Left ventricle myocardium inferior (tissue), 1 donor: ENCODE results near the gene SMG6. TPM values are rescaled to one million over a fixed set of nuclear protein-coding genes. Genes with fewer than 3 reads are reported as not detected.

ENCODE experiments used
- DNase-seq: peaks from one replicate; pipeline ENCODE4 v3.0.0-alpha.2; 2020
- H3K27ac ChIP-seq: fragments of 200-600 bp; replicated peaks from 2 replicates; pipeline ENCODE4 v1.8.0; 2021
- H3K27me3 ChIP-seq: fragments of 200-600 bp; 2 replicates; pipeline ENCODE4 v1.8.0; 2021; ENCODE audit warnings: low read depth
- H3K36me3 ChIP-seq: fragments of 200-600 bp; 2 replicates; pipeline ENCODE4 v1.8.0; 2021
- H3K4me1 ChIP-seq: fragments of 200-600 bp; 2 replicates; pipeline ENCODE4 v1.8.0; 2021
- H3K4me3 ChIP-seq: fragments of 200-600 bp; 2 replicates; pipeline ENCODE4 v1.8.0; 2021; ENCODE audit warnings: mild to moderate bottlenecking, moderate library complexity
- H3K9me3 ChIP-seq: fragments of 200-600 bp; replicated peaks from 2 replicates; pipeline ENCODE4 v1.8.0; 2021
- intact Hi-C: fragments of 100-400 bp; cut with micrococcal nuclease; formaldehyde crosslinking; loops from one replicate; pipeline ENCODE4 v1.11.0; 2022
- total RNA-seq: library from RNA; stranded (reverse); fragmentation: NEBNext Ultra II Directional; extraction: Animal tissue kit (Norgen Biotek cat#: 25700); gene quantifications from one replicate; pipeline ENCODE4 v1.2.1, GENCODE V29; 2021
- TF ChIP-seq, protein P1 (sequence below): fragments of 200-600 bp; IDR thresholded peaks from 2 replicates; pipeline ENCODE4 v1.8.0; 2021; ENCODE audit warnings: antibody characterized with exemption, mild to moderate bottlenecking, borderline replicate concordance
- donor health status: DM: no; HTN: yes; CAD: no; lungs with severe emphysema.

SMG6 gene
- total RNA-seq, 1 donor from 2014 or later = 22.1 TPM

DNA sequence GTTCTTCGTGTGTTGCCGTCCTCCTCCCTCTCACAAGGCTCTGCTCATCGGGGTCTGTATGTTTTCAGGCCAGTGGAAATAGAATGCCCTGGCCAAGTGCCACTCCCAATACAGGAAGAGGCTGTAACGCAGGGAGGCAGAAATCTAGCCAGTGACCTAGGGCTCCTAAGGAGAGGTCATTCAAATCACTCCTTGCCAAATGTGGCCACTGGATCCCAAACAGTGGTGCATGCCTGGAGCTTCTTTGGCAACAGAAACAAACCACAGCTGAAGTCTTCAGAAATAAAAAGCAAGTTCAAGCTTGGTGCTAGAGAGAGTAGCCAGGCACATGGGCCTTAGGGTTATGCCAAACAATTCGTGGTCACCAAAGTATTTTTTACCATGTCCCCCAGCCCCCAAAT, 66.1 kb downstream of the SMG6 start:
- DNase-seq = peak; percentile 55
- Histone ChIP-seq H3K4me3 (no peak overlapping the region), H3K9me3 (no peaks in the 10 kb centered on the region), H3K36me3 (peaks cover 6% of the 10 kb centered on the region), H3K27ac (peak overlapping the region; percentile 84), H3K27me3 (no peaks in the 10 kb centered on the region), H3K4me1 (peaks cover 65% of the 10 kb centered on the region)
- TF ChIP-seq, protein P1, sequence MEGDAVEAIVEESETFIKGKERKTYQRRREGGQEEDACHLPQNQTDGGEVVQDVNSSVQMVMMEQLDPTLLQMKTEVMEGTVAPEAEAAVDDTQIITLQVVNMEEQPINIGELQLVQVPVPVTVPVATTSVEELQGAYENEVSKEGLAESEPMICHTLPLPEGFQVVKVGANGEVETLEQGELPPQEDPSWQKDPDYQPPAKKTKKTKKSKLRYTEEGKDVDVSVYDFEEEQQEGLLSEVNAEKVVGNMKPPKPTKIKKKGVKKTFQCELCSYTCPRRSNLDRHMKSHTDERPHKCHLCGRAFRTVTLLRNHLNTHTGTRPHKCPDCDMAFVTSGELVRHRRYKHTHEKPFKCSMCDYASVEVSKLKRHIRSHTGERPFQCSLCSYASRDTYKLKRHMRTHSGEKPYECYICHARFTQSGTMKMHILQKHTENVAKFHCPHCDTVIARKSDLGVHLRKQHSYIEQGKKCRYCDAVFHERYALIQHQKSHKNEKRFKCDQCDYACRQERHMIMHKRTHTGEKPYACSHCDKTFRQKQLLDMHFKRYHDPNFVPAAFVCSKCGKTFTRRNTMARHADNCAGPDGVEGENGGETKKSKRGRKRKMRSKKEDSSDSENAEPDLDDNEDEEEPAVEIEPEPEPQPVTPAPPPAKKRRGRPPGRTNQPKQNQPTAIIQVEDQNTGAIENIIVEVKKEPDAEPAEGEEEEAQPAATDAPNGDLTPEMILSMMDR = no peak
- intact Hi-C loops = loop anchor here (10.0 kb wide), 2 partner anchors 63 to 143 kb away; no protein-coding TSS in a partner anchor

DNA sequence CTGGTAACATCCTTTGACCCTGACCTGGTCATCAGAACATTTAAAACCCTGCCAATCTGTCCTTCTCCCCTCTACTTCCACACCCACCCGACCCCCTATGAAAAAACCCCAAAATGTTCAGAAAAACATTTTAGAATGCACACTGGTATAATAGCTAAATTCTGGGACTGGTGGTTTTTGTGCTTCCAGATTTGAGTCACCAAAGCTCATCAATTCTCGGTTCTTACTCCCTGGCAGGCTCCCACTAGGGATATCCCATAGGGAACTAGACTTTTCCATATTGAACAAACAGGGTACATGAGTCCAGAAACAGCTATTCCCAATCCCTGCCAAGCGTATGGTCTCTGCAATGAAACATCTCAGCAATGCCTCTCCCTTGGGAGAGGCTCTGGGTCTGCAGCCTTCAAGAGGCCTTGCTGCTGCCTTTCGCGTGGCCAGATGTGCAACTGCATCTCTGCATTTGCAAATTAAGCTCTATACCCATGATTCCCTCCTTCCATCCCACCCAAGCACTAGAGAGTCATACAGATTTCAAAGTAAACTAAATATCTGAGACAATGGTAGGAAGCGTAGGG, 67.7 kb downstream of the SMG6 start:
- Histone ChIP-seq H3K4me3 (no peak overlapping the region), H3K27ac (peak overlapping the region; percentile 84), H3K27me3 (no peaks in the 10 kb centered on the region), H3K36me3 (peaks cover 6% of the 10 kb centered on the region), H3K9me3 (no peaks in the 10 kb centered on the region), H3K4me1 (peaks cover 82% of the 10 kb centered on the region)
- TF ChIP-seq, protein P1 = peak; percentile 26
- peak; percentile 36 for DNase-seq
- intact Hi-C loops = loop anchor here (10.0 kb wide), 2 partner anchors 61 to 141 kb away; no protein-coding TSS in a partner anchor

DNA sequence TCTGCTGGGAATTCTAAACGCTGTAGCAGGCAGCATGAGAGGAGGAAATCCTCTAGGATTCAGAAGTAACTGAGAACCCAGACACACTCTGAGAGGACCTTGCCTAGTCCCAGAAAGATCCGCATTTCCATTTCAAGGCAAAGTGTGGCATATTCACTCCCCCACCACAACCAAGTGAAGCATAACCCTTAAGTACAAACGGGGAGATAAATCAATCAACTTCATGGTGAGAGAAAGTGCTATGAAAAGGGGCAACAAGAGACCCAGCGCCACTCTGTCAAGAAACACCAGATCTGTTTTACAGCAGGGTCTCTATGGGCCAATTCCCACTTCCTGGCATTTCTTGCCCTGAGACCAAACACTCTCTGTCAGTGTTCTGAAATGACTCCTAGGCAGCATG, 68.3 kb downstream of the SMG6 start:
- intact Hi-C loops = loop anchor here (10.0 kb wide), 2 partner anchors 60 to 140 kb away; no protein-coding TSS in a partner anchor
- H3K4me3 ChIP-seq = no peak overlapping the region
- TF ChIP-seq, protein P1 = no peak
- peaks cover 88% of the 10 kb centered on the region for H3K4me1 ChIP-seq
- no peaks in the 10 kb centered on the region for H3K27me3 ChIP-seq
- no peak for DNase-seq
- H3K27ac ChIP-seq = peak overlapping the region; percentile 84
- peaks cover 6% of the 10 kb centered on the region for H3K36me3 ChIP-seq
- H3K9me3 ChIP-seq = no peaks in the 10 kb centered on the region

DNA sequence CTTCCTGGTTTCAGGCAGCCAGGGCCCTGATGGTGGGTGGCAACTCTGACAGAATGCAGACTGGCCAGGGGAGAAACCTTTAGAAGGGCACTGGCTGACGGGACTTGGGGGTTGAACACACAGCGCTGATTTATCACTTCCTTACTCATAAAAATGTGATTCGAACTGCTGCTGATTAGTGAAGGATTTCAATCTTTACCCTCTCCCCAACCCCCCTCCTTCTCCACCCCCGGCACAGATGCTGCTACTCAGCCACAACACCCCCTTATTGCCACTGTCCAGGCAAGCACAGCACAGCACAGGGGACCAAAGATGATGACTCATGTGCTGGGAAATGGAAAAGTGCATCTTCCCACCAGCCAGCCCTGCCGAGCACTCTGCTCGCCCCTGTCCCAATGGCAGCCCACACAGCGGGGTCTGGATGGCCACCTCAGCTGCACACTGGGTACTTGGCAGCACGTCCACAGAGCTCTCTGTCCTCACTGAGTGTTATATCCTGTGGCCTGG, 70.1 kb downstream of the SMG6 start:
- H3K9me3 ChIP-seq = no peaks in the 10 kb centered on the region
- no peaks in the 10 kb centered on the region for H3K27me3 ChIP-seq
- DNase-seq = peak; percentile 33
- peaks cover 82% of the 10 kb centered on the region for H3K4me1 ChIP-seq
- no peak overlapping the region for H3K4me3 ChIP-seq
- intact Hi-C loops = loop anchor here (10.0 kb wide), 2 partner anchors 59 to 139 kb away; no protein-coding TSS in a partner anchor
- H3K36me3 ChIP-seq = peaks cover 6% of the 10 kb centered on the region
- H3K27ac ChIP-seq = peak overlapping the region; percentile 84
- TF ChIP-seq, protein P1 = no peak

DNA sequence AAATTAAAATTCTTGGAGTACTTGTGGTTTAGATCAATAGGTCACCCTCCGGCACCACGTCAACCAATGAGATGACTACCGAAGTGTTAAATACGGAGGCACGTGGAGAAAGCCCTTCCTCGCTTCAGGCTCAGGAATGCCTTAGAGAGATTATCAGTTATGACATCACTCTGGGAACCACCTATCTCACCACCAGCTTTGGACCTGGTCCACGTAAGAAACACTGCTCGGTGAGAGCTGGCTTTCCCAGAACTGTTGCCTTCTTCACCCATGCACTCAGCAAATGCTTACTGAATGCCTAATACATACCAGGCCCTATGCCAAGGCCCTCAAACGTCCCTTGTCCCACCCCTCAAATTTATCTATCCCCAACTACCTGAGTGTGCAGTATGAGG, 71.3 kb downstream of the SMG6 start:
- intact Hi-C loops = loop anchor here (10.0 kb wide), 2 partner anchors 57 to 137 kb away; no protein-coding TSS in a partner anchor
- TF ChIP-seq, protein P1 = no peak
- Histone ChIP-seq H3K4me3 (no peak overlapping the region), H3K27me3 (no peaks in the 10 kb centered on the region), H3K4me1 (peaks cover 69% of the 10 kb centered on the region), H3K9me3 (no peaks in the 10 kb centered on the region), H3K27ac (peak overlapping the region; percentile 84), H3K36me3 (peaks cover 6% of the 10 kb centered on the region)
- no peak for DNase-seq
